AG09309 (cell line): Measurements from ENCODE around the gene MEX3A.
"Not testable (repeated sequence)": the region's sequence is repeated elsewhere in the genome, so short reads cannot be mapped to it uniquely, and the experiment has no call there.

Experiments used
- DNase-seq: peaks from one replicate; pipeline ENCODE4 v3.0.0-alpha.2; 2010; ENCODE audit warnings: low read depth
- H3K4me3 ChIP-seq: 2 replicates; pipeline ENCODE4 v1.5.1; 2011; ENCODE audit warnings: mild to moderate bottlenecking, low read depth, low read length, moderate library complexity; ENCODE audit not compliant: control insufficient read depth
- CTCF ChIP-seq: IDR thresholded peaks from 2 replicates; pipeline ENCODE4 v1.5.1; 2011; ENCODE audit warnings: mild to moderate bottlenecking, low read depth, low read length, inconsistent platforms; ENCODE audit not compliant: insufficient read depth, control insufficient read depth; ENCODE audit errors: missing control alignments

The MEX3A gene

GRCh38 chr1:156072251-156072650 lies 10.0 kb downstream of the MEX3A start:
- H3K4me3 ChIP-seq = no peak overlapping the region
- TF ChIP-seq CTCF = no peak

GRCh38 chr1:156071332-156071816 lies 10.9 kb downstream of the MEX3A start:
- DNase-seq, H3K4me3 ChIP-seq: not testable (repeated sequence)

More at GRCh38 chr1:156072251-156072650, 10.0 kb downstream of the MEX3A start:
- DNase-seq = no peak

- no peak for DNase-seq
- TF ChIP-seq CTCF = no peak
- no peak overlapping the region for H3K4me3 ChIP-seq
Measured at GRCh38 chr1:156070548-156070947, 11.7 kb downstream of the MEX3A start.

GRCh38 chr1:156069490-156070455 lies 12.5 kb downstream of the MEX3A start:
- H3K4me3 ChIP-seq = no peak overlapping the region
- DNase-seq = no peak
- no peak for TF ChIP-seq CTCF

- no peak for DNase-seq
- H3K4me3 ChIP-seq = no peak overlapping the region
- no peak for TF ChIP-seq CTCF
Measured at GRCh38 chr1:156067262-156067661, 15.0 kb downstream of the MEX3A start.

- no peak for DNase-seq
- no peak overlapping the region for H3K4me3 ChIP-seq
- TF ChIP-seq CTCF = no peak
Measured at GRCh38 chr1:156065871-156066270, 16.4 kb downstream of the MEX3A start.

- no peak overlapping the region for H3K4me3 ChIP-seq
- DNase-seq = no peak
- TF ChIP-seq CTCF = no peak
Measured at GRCh38 chr1:156065212-156065611, 17.1 kb downstream of the MEX3A start.
